ENCODE results near the gene TYSND1. TPM values are rescaled to one million over a fixed set of nuclear protein-coding genes. Genes with fewer than 3 reads are reported as not detected.
"Not testable (repeated sequence)": the region's sequence is repeated elsewhere in the genome, so short reads cannot be mapped to it uniquely, and the experiment has no call there.

Gene TYSND1
- total RNA-seq, 1 experiment from 2014 or later, result 12.2 TPM

GRCh38 chr10:70109064-70109729 is 37.3 kb downstream of the TYSND1 start:
- DNase-seq (ENCODE audit: low read depth), result no peak

- no peak for DNase-seq (ENCODE audit: low read depth)
Observed at GRCh38 chr10:70106958-70107791, 39.3 kb downstream of the TYSND1 start.

GRCh38 chr10:70101668-70102067 is 44.8 kb downstream of the TYSND1 start:
- no peak for DNase-seq (ENCODE audit: low read depth)

DNA sequence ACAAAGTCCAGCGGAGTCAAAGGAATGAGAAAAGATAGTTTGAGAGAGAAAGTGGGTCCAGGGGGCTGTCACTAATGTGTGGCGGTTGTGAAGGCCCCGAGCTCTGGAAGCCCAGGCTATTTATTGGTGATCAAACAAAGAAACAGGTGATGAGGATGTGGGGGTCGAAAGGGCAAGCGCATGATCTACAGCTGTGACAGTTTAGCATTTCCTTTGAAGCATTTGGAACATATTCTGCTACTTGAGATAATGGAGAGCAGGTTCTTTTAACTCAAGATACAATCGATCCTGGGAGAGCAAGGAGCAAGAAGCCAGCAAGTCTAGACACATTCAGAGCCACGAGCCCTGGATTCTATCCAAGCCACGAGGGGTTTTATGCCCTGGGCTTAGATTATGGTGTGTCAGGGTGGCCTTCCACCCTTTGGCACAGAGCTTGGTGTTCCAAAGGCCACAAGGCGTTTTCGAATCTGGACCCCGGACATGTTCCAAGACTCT is 45.4 kb downstream of the TYSND1 start:
- not testable (repeated sequence) for DNase-seq (ENCODE audit: low read depth)

DNA sequence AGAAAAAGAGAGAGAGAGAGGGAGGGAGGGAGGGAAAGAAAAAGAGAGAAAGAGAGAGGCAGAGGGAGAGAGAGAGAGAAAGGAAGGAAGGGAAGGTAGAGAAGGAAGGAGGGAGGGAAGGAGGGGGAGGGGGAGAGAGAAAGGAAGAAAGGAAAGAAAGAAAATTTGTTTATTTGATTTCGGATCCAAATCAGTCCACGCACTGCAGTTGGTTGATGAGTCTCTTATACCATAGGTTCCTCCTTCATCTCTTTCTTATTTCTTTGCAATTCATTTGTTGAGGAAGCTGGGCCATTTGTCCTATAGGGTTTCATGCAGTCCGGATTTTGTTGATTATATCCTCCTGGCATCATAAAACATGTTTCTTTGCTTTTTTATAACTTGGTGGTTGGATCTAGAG is 48.2 kb downstream of the TYSND1 start:
- no peak for DNase-seq (ENCODE audit: low read depth)

DNA sequence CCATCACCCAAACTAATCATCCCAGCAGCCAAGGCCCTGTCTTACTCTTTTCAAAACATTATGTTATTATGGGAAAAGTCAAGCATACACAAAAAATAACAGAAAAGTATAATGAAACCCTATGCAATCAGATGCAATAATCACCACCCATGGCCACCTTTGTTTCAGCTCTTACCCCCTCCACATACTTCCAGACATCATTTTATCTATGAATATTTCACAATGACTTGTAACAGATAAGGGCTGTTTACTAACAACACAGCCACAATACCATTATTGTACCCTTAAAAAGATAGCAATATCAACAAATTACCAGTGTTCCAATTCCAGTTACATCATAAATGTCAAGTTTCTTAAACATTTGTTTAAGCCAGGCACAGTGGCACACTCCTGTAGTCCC is 49.0 kb downstream of the TYSND1 start:
- no peak for DNase-seq (ENCODE audit: low read depth)

DNA sequence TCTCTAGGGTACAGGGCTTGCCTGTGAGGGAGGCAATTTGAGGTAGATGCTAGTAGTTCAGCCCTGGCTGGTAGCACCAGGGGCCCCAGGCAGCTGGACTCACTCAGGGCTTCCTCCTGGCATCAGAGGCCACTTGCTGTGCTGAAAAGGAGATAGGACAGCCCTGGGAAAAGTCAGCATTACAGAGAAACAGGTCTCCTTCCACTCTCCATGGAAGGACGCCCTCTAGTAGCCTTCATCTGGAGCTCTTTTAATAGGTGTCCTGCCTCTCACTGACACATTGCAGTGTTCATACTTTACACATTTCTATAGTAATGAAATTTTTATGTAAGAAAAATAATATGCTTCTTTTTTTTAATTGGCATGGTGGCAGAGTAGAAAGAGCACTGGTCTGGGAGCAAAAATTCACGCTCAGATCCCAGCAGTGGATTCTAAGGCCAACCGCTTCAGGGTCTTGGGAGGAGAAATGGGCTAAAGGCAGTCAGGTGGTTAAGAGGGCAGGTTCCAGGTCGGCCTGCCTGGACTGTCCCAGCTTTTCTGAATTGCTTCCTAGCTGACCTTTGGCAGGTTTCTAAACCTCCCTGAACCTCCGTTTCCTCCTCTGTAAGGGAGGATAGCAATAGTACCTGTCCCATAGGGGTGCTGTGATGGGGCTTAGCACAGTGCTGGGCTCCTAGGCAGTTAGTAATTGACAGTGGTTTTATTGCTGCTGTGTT is 49.6 kb downstream of the TYSND1 start:
- DNase-seq (ENCODE audit: low read depth), result no peak

DNA sequence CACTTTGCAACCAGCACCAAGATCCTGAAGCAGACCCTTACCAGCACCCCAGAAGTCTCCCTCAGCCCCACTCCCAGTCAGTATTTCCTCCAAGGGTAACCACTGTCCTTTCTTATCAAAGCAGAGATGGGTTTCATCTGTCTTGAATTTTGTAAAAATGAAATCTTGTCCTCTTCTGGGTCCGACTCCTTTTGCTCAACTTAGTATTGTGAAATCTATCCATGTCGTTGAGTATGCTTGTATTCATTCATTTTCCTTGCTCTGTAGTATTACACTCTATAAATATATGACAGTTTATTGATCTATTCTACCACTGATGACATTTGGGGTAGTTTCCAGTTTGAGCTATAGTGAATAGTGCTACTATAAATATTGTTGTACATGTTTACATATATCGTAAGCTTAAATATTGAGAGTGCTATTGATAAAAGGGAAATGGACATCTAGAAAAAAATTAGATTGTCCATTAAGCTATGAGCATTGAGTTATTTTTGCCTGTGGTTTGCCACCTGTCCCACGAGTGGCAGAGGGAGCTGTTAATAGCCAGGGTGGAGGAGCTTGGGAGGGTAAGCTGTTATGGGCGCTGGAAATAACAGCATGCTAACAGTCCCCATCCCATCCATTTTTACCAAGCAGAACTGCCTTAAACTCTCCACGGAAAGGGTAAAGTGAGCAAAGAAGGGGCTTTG is 50.3 kb downstream of the TYSND1 start:
- DNase-seq (ENCODE audit: low read depth), result no peak

GRCh38 chr10:70094250-70094649 is 52.2 kb downstream of the TYSND1 start:
- no peak for DNase-seq (ENCODE audit: low read depth)

DNA sequence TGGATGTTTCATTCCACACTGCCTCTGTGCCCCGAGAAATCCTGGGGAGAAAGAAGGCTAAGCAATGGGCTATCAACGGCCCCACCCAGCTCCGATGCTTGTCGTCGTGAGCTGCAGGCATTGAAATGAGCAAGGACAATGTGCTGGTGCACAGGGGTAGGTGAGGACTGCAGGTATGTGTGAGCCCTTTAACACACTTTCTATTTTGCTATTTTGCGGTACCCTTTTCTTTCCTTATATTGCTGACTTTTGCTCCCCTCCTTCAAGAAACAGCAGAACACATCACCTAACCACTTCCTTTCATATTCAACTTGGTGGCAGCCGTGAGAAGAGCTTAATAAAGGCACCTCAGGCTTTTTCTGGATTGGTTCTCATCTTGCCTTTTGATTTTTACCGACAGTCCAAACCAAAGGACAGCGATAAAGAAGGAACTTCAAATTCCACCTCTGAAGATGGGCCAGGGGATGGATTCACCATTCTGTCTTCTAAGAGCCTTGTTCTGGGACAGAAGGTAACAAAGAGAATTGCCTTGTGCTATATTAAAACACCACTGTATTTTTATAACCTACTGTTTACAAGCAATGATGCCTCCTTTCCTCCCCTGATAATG is 53.1 kb downstream of the TYSND1 start:
- DNase-seq (ENCODE audit: low read depth), result no peak

DNA sequence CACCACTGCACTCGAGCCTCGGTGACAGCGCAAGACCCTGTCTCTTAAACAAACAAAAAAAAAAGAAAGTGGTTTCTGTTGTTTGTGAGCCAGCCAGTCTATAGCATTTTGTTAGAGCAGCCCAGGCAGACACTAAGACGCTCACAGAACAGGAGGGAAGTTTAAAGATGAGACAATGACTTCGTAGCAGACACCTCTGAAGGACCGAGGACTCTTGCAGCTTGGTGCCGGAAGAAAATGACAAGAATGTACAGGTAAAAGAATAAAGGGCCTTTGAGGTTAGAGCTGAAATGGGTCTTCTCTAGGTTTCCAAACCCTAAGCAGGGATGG is 54.1 kb downstream of the TYSND1 start:
- DNase-seq (ENCODE audit: low read depth), result no peak

DNA sequence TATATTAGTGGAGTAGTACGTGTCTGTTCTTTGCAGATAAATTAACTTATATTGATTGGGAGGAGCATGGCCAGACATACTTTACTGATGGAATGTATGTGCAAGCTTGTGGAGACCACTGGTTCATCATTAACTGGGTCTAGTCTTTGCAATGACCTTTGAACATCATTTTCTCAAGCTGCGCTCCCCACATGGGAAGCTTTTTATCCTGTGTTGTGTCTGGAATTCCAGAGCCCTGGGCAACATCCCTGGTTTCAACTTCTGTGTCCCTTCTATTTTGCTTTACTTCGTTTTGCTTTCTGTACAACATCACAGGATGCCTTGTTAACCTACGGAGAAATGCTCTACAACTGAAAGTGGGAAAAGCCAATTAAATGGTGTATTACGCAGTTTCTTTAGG is 55.5 kb downstream of the TYSND1 start:
- DNase-seq (ENCODE audit: low read depth), result no peak

GRCh38 chr10:70090013-70090412 is 56.5 kb downstream of the TYSND1 start:
- no peak for DNase-seq (ENCODE audit: low read depth)

DNA sequence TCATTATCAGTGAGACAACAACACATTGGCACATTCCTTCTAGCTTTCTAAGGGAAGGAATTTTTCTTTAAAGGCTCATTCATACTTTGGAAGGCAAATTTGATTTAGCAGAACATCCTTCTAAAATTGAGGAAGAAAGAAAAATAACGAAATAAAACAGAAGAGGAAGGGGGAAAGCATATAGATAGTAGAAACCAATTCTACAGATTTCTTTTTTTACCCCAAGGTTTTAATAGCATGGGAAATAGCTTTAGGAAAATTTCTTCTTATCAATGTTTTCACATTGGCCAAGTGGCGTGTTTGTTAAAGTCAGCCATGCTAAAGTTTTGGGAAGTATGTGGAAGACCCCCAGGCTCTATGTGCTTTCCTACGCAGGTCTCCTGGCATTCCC is 58.2 kb downstream of the TYSND1 start:
- DNase-seq (ENCODE audit: low read depth), result no peak

Other genes with a start within 250 kb of the TYSND1 start
- 2.1 TPM in 2 replicates for gene MACROH2A2, start 93.9 kb downstream of the TYSND1 start, total RNA-seq (2014; rRNA removed; shearing (Covaris generic))
- gene AIFM2, start 13.9 kb downstream of the TYSND1 start, total RNA-seq (2014; rRNA removed; shearing (Covaris generic)), result 3.2 and 8.0 TPM in 2 replicates
- gene SAR1A, start 23.8 kb upstream of the TYSND1 start, total RNA-seq (2014; rRNA removed; shearing (Covaris generic)), result 130 and 183 TPM in 2 replicates
- gene PPA1, start 86.7 kb upstream of the TYSND1 start, total RNA-seq (2014; rRNA removed; shearing (Covaris generic)), result 143 and 186 TPM in 2 replicates
- not detected in 2 replicates for gene NPFFR1, start 137.3 kb upstream of the TYSND1 start, total RNA-seq (2014; rRNA removed; shearing (Covaris generic))
- 17.8 and 21.4 TPM in 2 replicates for gene LRRC20, start 235.9 kb upstream of the TYSND1 start, total RNA-seq (2014; rRNA removed; shearing (Covaris generic))